Measurements from ENCODE around the gene PEX5L.

PEX5L gene

DNA sequence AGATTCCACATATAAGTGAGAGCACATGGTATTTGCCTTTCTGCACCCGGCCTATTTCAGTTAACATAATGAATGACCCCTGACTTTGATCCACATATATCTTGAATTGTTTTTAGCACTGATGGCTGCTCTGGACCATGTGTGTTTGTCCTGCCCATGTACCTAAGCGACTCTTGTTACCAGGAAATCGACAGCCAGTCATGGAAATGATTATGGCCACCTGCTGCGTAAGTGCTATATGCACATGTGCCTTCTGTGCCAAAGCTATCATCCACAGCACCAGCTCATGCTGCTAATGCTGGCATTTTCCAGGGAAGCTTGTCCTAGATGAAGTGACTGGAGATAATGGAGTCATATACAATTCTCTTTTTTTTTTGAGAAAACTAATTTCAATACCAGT is 103.7 kb downstream of the PEX5L start:
- TF ChIP-seq CTCF (IDR thresholded peaks at IDR 0.05; ENCODE audit: extremely low read depth, missing control alignments), result no peak
- DNase-seq (ENCODE audit: low spot score), result no peak

DNA sequence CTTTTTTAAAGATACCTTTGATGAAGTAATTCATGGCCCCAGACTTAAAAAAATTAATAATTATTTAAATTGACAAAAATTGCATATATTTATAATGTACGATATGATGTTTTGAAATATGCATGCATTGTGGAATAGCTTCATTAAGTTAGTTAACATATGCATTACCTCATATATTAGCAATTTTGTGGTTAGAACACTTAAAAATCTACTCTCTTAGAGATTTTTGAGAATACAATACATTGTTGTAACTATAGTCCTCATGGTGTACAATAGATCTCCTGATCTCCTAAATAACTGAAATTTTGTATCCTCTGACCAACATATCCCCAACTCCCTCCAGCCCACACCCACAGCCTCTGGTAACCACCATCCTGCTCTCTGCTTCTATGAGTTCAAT is 104.1 kb downstream of the PEX5L start:
- TF ChIP-seq CTCF (IDR thresholded peaks at IDR 0.05; ENCODE audit: extremely low read depth, missing control alignments), result no peak
- DNase-seq (ENCODE audit: low spot score), result no peak

DNA sequence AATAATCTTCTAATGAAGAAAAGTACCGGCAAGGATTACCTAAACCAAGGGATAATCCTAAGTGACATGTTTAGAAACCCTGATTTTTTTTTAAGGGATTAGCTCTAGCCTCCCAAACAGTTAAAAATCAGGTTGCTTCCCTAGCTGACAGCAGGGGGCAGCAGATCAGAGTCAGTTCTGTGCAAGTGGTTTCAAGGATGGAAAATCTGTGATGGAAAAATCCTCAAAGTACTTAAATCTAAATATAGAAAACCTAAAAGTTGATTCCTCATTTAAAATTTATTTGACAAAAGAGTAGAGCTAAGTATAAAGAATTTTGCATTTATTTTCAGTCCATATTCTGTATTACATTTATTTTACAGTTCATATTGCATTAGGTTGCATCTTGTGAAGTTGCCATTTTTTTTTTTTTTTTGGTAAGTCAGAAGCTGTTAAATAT is 107.6 kb downstream of the PEX5L start:
- DNase-seq (ENCODE audit: low spot score), result peak; percentile 56
- TF ChIP-seq CTCF (IDR thresholded peaks at IDR 0.05; ENCODE audit: extremely low read depth, missing control alignments), result peak; percentile 82

DNA sequence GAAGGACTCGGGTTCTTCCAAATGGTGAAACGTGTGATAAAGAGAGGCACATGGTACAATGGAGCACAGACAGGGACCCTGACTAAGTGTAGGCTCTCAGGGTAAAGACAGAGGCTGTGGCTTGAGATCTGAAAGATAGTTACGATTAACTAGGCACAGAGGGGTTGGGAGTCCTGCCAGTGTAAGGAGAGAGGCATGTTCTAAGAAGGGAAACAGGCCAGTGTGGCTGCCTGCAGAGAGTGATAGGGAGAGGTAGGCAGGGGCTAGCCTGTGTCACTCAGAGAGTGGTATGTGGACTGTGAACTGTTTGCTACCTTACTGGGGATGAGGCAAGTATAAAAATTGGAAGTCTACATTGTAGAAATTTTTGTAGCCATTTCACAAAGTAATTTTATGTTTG is 109.5 kb downstream of the PEX5L start:
- no peak for DNase-seq (ENCODE audit: low spot score)
- no peak for TF ChIP-seq CTCF (IDR thresholded peaks at IDR 0.05; ENCODE audit: extremely low read depth, missing control alignments)

DNA sequence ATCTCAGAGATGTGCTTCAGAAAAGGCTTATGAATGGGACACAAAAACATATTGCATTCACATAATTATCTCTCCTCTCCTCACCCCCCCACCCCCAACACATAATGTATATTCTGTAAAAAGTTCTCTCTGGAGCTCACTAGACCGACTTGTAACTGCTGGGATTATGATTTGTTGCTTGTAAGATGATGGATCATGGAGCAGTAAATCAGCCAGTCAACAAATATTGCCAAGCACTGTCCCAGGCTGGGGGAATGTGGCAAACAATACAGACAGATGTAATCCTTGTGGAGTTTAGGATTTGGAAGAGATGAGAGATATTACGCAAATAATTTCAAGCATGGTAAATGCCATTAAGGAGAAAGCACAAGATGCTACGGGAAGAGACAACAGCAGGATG is 114.8 kb downstream of the PEX5L start:
- DNase-seq (ENCODE audit: low spot score), result no peak
- TF ChIP-seq CTCF (IDR thresholded peaks at IDR 0.05; ENCODE audit: extremely low read depth, missing control alignments), result no peak

- no peak for TF ChIP-seq CTCF (IDR thresholded peaks at IDR 0.05; ENCODE audit: extremely low read depth, missing control alignments)
- DNase-seq (ENCODE audit: low spot score), result peak; percentile 46
These were observed 115.2 kb downstream of the PEX5L start for GRCh38 chr3:179921500-179921899.

GRCh38 chr3:179907784-179908482 is 128.8 kb downstream of the PEX5L start:
- no peak for DNase-seq (ENCODE audit: low spot score)
- TF ChIP-seq CTCF (IDR thresholded peaks at IDR 0.05; ENCODE audit: extremely low read depth, missing control alignments), result no peak

Measured in GM20000 (cell line).